Neuron (in vitro differentiated cells): Measurements from ENCODE around the gene ARMH3.
"Not testable (repeated sequence)": the region's sequence is repeated elsewhere in the genome, so short reads cannot be mapped to it uniquely, and the experiment has no call there.

Source experiments
- H2AFZ ChIP-seq: one replicate; pipeline ENCODE4 v1.6.1; 2013; ENCODE audit warnings: low read depth, mild to moderate bottlenecking, inconsistent platforms, low read length, moderate library complexity
- H3K27me3 ChIP-seq: one replicate; pipeline ENCODE4 v1.6.1; 2013; ENCODE audit warnings: low read length; ENCODE audit not compliant: insufficient read depth
- H3K36me3 ChIP-seq: one replicate; pipeline ENCODE4 v1.6.1; 2013; ENCODE audit warnings: low read length; ENCODE audit not compliant: insufficient read depth
- H3K4me1 ChIP-seq: one replicate; pipeline ENCODE4 v1.6.1; 2013; ENCODE audit warnings: low read length; ENCODE audit not compliant: insufficient read depth
- H3K4me3 ChIP-seq: 2 replicates; pipeline ENCODE4 v1.5.1; 2013; ENCODE audit warnings: mild to moderate bottlenecking, low read length, moderate library complexity
- H3K9me3 ChIP-seq: one replicate; pipeline ENCODE4 v1.6.1; 2013; ENCODE audit warnings: low read length

ARMH3 gene

DNA sequence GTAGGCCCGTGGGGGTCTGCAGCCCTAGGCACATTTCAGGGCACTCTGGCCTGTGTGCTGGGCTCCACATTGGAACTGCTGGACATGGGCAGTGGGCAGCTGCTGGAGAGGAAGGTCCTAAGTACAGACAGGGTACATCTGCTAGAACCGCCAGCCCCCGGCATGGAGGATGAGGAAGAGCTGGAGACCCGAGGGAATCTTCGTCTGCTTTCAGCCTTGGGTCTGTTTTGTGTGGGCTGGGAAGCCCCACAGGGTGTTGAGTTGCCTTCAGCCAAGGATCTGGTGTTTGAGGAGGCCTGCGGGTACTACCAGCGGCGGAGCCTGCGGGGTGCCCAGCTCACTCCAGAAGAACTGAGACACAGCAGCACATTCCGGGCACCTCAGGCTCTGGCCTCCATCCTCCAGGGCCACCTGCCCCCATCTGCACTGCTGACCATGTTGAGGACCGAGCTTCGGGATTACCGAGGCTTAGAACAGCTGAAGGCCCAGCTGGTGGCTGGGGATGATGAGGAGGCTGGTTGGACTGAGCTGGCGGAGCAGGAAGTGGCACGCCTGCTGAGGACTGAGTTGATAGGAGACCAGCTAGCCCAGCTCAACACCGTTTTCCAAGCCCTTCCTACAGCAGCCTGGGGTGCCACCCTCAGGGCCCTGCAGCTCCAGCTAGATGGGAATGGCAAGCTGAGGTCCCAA, 10.6 kb upstream of the ARMH3 start:
- Histone ChIP-seq H3K9me3 (no peaks in the 10 kb centered on the region), H3K36me3 (no peaks in the 10 kb centered on the region), H3K4me1 (peaks cover 9% of the 10 kb centered on the region), H3K4me3 (peak overlapping the region; percentile 75), H3K27me3 (peaks cover 2% of the 10 kb centered on the region), H2AFZ (no peak overlapping the region)

DNA sequence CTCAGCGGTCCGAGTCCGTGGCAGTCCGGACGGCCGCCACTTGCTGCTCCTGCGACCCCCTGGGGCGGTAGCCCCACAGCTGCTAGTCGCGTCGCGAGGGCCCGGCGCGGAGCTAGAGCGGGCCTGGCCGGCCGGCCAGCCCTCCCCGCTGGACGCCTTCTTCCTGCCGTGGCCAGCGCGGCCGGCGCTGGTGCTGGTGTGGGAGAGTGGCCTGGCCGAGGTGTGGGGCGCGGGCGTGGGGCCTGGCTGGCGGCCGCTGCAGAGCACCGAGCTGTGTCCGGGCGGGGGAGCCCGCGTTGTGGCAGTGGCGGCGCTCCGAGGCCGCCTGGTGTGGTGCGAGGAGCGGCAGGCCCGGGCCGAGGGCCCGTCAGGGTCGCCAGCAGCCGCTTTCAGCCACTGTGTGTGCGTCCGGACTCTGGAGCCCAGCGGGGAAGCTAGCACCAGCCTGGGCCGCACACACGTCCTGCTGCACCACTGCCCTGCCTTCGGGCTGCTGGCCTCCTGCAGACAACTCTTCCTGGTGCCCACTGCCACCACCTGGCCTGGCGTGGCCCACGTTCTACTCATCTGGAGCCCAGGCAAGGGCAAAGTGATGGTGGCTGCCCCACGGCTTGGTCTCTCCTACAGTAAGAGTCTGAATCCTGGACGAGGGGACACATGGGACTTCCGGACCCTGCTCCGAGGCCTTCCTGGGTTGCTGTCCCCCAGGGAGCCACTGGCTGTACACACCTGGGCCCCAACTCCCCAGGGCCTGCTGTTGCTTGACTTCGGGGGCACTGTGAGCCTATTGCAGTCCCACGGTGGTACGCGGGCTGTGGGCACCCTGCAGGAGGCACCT, 9.8 kb upstream of the ARMH3 start:
- peak overlapping the region; percentile 95 for H2AFZ ChIP-seq
- H3K4me3 ChIP-seq: peak overlapping the region; percentile 75
- no peaks in the 10 kb centered on the region for H3K9me3 ChIP-seq
- H3K27me3 ChIP-seq: peaks cover 2% of the 10 kb centered on the region
- H3K4me1 ChIP-seq: peaks cover 9% of the 10 kb centered on the region
- no peaks in the 10 kb centered on the region for H3K36me3 ChIP-seq

- H3K4me1 ChIP-seq: peaks cover 9% of the 10 kb centered on the region
- peak within 1 kb of the TSS; percentile 95 for H2AFZ ChIP-seq
- H3K9me3 ChIP-seq: no peaks in the 10 kb centered on the region
- H3K4me3 ChIP-seq: peak within 1 kb of the TSS; percentile 75
- peaks cover 2% of the 10 kb centered on the region for H3K27me3 ChIP-seq
- no peaks in the 10 kb centered on the region for H3K36me3 ChIP-seq
Measured at GRCh38 chr10:102064868-102065560, 9.0 kb upstream of the ARMH3 start, which contains the start of gene HPS6. Gene HPS6, plus strand, starts transcription at chr10:102065349. Its CDS starts 126 bp downstream, at chr10:102065475.

DNA sequence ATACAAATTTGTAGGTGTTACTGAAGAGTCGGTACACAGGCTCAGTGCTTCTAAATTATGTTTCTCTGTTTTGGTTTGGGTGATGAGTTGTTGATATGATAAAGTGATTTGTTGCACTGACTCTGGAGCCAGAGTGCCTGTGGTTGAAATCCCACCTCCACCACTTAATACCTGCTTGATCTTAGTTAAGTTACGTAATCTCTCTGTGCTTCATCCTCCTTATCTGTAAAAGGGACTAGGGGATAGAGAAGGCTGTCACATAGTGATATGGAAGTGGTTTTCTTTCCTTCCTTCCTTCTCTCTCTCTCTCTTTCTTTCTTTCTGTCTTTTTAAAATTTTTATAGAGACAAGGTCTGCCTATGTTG, 8.5 kb upstream of the ARMH3 start:
- Histone ChIP-seq H3K9me3 (no peaks in the 10 kb centered on the region), H3K4me3 (peak overlapping the region; percentile 75), H3K4me1 (peaks cover 9% of the 10 kb centered on the region), H3K27me3 (peaks cover 2% of the 10 kb centered on the region), H3K36me3 (no peaks in the 10 kb centered on the region), H2AFZ (peak overlapping the region; percentile 95)

DNA sequence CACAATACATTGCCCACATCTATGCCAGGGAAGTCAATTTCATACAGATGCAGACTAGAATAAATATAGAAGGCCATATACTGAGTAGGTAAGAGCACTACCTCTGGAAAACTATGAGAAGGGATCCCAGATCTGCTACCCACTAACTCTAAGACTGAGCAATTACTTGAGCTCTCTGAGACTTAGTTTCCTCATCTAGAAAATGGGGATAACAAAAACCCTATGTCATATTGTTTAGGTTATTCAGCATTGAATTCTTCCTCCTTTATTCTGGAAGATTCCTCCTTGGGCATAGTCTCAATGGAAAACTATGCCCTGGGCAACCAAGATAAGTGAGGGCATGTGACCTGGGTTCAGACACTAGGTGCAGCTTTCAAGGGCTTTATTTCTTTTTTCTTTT, 4.0 kb upstream of the ARMH3 start:
- Histone ChIP-seq H2AFZ (no peak overlapping the region), H3K9me3 (no peaks in the 10 kb centered on the region), H3K27me3 (peaks cover 2% of the 10 kb centered on the region)

GRCh38 chr10:102054881-102055646, 909 bp downstream of the ARMH3 start:
- H3K27me3 ChIP-seq, H3K9me3 ChIP-seq, H3K36me3 ChIP-seq, H3K4me1 ChIP-seq: not testable (repeated sequence)
- H3K4me3 ChIP-seq: peak overlapping the region; percentile 70
- H2AFZ ChIP-seq: peak overlapping the region; percentile 96

More for the DNA sequence above, 4.0 kb upstream of the ARMH3 start:
- Histone ChIP-seq H3K4me1 (peaks cover 5% of the 10 kb centered on the region), H3K36me3 (no peaks in the 10 kb centered on the region), H3K4me3 (no peak overlapping the region)

GRCh38 chr10:102046095-102046494, 9.9 kb downstream of the ARMH3 start:
- Histone ChIP-seq H2AFZ (no peak overlapping the region), H3K4me1 (no peaks in the 10 kb centered on the region), H3K4me3 (no peak overlapping the region), H3K9me3 (no peaks in the 10 kb centered on the region), H3K27me3 (no peaks in the 10 kb centered on the region), H3K36me3 (no peaks in the 10 kb centered on the region)

- Histone ChIP-seq H3K9me3 (no peaks in the 10 kb centered on the region), H2AFZ (no peak overlapping the region), H3K27me3 (no peaks in the 10 kb centered on the region), H3K4me1 (no peaks in the 10 kb centered on the region), H3K4me3 (no peak overlapping the region), H3K36me3 (no peaks in the 10 kb centered on the region)
Measured at GRCh38 chr10:102045292-102045691, 10.7 kb downstream of the ARMH3 start.

GRCh38 chr10:102040305-102041050, 15.5 kb downstream of the ARMH3 start:
- peaks cover 10% of the 10 kb centered on the region for H3K36me3 ChIP-seq
- H3K9me3 ChIP-seq: peaks cover 3% of the 10 kb centered on the region
- no peaks in the 10 kb centered on the region for H3K4me1 ChIP-seq
- H3K27me3 ChIP-seq: no peaks in the 10 kb centered on the region
- no peak overlapping the region for H2AFZ ChIP-seq
- H3K4me3 ChIP-seq: no peak overlapping the region

- Histone ChIP-seq H3K27me3 (no peaks in the 10 kb centered on the region), H3K36me3 (peaks cover 16% of the 10 kb centered on the region), H3K4me1 (no peaks in the 10 kb centered on the region), H3K4me3 (no peak overlapping the region), H3K9me3 (peaks cover 3% of the 10 kb centered on the region), H2AFZ (no peak overlapping the region)
Measured at GRCh38 chr10:102038410-102038809, 17.6 kb downstream of the ARMH3 start.

- peaks cover 28% of the 10 kb centered on the region for H3K36me3 ChIP-seq
- not testable (repeated sequence) for H3K4me3 ChIP-seq, H3K4me1 ChIP-seq, H3K27me3 ChIP-seq, H2AFZ ChIP-seq, H3K9me3 ChIP-seq
Measured at GRCh38 chr10:102035807-102036206, 20.2 kb downstream of the ARMH3 start.

DNA sequence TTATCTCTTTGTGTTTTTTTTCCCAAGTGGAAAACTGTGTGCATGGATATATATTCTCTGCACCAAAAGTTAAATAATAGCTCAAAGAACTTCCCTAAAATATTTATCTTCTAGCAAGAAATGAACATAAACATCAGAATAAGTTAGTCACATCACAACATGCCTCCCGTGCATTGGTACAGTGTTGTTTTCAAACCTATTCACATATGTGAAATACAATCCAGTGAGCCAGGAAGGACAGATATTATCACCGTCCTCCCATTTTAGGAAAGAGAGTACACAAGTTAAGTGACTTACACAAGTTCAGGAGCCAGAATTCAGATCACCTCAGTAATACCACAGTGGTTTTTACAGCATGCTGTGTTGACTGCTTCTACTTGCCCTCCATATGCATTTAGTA, 22.2 kb downstream of the ARMH3 start:
- H3K36me3 ChIP-seq: peaks cover 37% of the 10 kb centered on the region

More for the DNA sequence above, 22.2 kb downstream of the ARMH3 start:
- no peaks in the 10 kb centered on the region for H3K27me3 ChIP-seq
- H3K9me3 ChIP-seq: peaks cover 3% of the 10 kb centered on the region
- no peaks in the 10 kb centered on the region for H3K4me1 ChIP-seq
- no peak overlapping the region for H3K4me3 ChIP-seq
- H2AFZ ChIP-seq: no peak overlapping the region
